HG03558 (cell line): ENCODE measurements around the gene NAA60.
"Not testable (repeated sequence)": the region's sequence is repeated elsewhere in the genome, so short reads cannot be mapped to it uniquely, and the experiment has no call there.

Experiments
- ATAC-seq: cut with Tn5 transposase; IDR thresholded peaks from one replicate; pipeline ENCODE4 v1.9.1; 2021; ENCODE audit warnings: moderate number of reproducible peaks; ENCODE audit not compliant: unreplicated experiment; ENCODE audit errors: extremely low read depth

Gene NAA60

GRCh38 chr16:3460585-3460984 lies 17.1 kb downstream of the NAA60 start:
- no peak for ATAC-seq

GRCh38 chr16:3461151-3461550 lies 17.7 kb downstream of the NAA60 start:
- ATAC-seq: no peak

- ATAC-seq: no peak
These were observed 21.8 kb downstream of the NAA60 start for GRCh38 chr16:3465301-3465700.

- no peak for ATAC-seq
These were observed 22.6 kb downstream of the NAA60 start for GRCh38 chr16:3465911-3466584.

GRCh38 chr16:3467182-3467581 lies 23.7 kb downstream of the NAA60 start:
- ATAC-seq: no peak

- no peak for ATAC-seq
These were observed 24.4 kb downstream of the NAA60 start for GRCh38 chr16:3467921-3468320.

GRCh38 chr16:3468501-3468900 lies 25.0 kb downstream of the NAA60 start:
- ATAC-seq: no peak

GRCh38 chr16:3469736-3470135 lies 26.3 kb downstream of the NAA60 start:
- ATAC-seq: no peak

GRCh38 chr16:3470723-3471122 lies 27.2 kb downstream of the NAA60 start:
- ATAC-seq: no peak

GRCh38 chr16:3471518-3472176 lies 28.2 kb downstream of the NAA60 start:
- ATAC-seq: no peak

- ATAC-seq: no peak
These were observed 29.6 kb downstream of the NAA60 start for GRCh38 chr16:3472878-3473595.

- ATAC-seq: not testable (repeated sequence)
These were observed 30.1 kb downstream of the NAA60 start for GRCh38 chr16:3473596-3473943.

GRCh38 chr16:3474136-3474779 lies 30.8 kb downstream of the NAA60 start:
- ATAC-seq: no peak

- not testable (repeated sequence) for ATAC-seq
These were observed 31.4 kb downstream of the NAA60 start for GRCh38 chr16:3474870-3475269.

- no peak for ATAC-seq
These were observed 32.3 kb downstream of the NAA60 start for GRCh38 chr16:3475604-3476375.

- ATAC-seq: no peak
These were observed 32.9 kb downstream of the NAA60 start for GRCh38 chr16:3476409-3476808.

- no peak for ATAC-seq
These were observed 34.9 kb downstream of the NAA60 start for GRCh38 chr16:3478242-3478925.

- no peak for ATAC-seq
These were observed 36.3 kb downstream of the NAA60 start for GRCh38 chr16:3479654-3480216.

GRCh38 chr16:3480901-3481695 lies 37.6 kb downstream of the NAA60 start:
- no peak for ATAC-seq
